ENCODE data around the gene PNKD.

DNA sequence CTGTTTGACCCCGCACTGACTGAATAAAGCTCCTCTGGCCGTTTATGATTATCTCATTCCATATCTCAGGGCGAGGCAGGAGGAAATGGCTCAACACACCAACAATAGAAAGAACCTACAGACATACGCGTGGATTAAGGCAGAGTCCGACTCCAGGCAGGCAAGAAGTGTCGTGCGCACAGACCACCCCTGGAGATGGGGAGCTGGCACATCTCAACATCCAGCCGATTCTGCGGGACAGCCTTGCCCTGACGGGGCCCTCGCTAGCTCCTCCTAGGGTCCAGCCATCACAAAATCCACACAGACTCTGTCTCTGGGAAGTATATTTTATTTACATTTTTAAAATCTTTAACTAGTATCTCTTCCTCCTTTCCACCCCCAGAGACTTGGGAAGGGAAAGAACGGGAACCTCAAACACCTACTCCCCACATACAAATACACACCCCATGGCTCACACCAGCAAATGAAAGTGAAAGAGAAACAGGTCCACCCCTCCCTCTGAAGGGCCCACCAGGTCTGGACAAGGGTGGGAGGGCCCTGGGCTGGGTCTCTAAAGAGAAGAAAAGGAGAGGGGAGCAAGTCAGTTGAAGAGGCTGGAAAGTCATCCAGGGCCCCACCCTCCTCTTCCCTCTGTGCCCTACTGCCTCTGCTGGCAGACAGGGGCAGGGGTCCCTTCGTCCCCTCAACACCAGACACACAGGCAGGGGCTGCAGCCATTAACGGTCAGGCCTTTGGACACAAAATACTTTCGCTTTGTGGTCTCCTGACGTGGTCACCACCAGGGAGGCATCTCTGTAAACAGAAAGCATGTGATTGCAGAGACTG is 6.3 kb upstream of the PNKD start:
- TF ChIP-seq, protein P1, sequence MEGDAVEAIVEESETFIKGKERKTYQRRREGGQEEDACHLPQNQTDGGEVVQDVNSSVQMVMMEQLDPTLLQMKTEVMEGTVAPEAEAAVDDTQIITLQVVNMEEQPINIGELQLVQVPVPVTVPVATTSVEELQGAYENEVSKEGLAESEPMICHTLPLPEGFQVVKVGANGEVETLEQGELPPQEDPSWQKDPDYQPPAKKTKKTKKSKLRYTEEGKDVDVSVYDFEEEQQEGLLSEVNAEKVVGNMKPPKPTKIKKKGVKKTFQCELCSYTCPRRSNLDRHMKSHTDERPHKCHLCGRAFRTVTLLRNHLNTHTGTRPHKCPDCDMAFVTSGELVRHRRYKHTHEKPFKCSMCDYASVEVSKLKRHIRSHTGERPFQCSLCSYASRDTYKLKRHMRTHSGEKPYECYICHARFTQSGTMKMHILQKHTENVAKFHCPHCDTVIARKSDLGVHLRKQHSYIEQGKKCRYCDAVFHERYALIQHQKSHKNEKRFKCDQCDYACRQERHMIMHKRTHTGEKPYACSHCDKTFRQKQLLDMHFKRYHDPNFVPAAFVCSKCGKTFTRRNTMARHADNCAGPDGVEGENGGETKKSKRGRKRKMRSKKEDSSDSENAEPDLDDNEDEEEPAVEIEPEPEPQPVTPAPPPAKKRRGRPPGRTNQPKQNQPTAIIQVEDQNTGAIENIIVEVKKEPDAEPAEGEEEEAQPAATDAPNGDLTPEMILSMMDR (conservative IDR thresholded peaks at IDR 0.05; ENCODE audit: low read length), result peak; percentile 49
- no peak for TF ChIP-seq EZH2phosphoT487 (IDR thresholded peaks at IDR 0.05; ENCODE audit: borderline replicate concordance, low read depth, low read length)
